Peyer's patch (tissue), 4 donors: ENCODE data around the gene HYKK. TPM values are rescaled to one million over a fixed set of nuclear protein-coding genes. Genes with fewer than 3 reads are reported as not detected.
A peak's percentile ranks its signal among the peaks of the same experiment; 100 is the strongest.

Experiments used
- DNase-seq, 3 donors: peaks; one replicate each; pipeline ENCODE4 v3.0.0-alpha.2; 2017 to 2019
- H3K27ac ChIP-seq, 4 donors: fragments of 200-600 bp; sonication (generic); one replicate each; pipeline ENCODE4 v1.5.1; 2016 to 2019
- H3K27me3 ChIP-seq, 2 donors: fragments of 200-600 bp; sonication (generic); one replicate each; pipeline ENCODE4 v1.5.1; 2019
- H3K36me3 ChIP-seq, 3 donors: fragments of 200-600 bp; sonication (generic); one replicate each; pipeline ENCODE4 v1.5.1; 2016 to 2019
- H3K4me1 ChIP-seq, 4 donors: fragments of 200-600 bp; sonication (generic); one replicate each; pipeline ENCODE4 v1.5.1; 2016 to 2019
- H3K4me3 ChIP-seq, 4 donors: fragments of 200-600 bp; sonication (generic); 1 replicate in 3 of 4; 2 replicates in 1 of 4; pipeline ENCODE4 v1.5.1; 2016 to 2019; ENCODE audit warnings: mild to moderate bottlenecking in 1 of 4
- H3K9me3 ChIP-seq, 4 donors: fragments of 200-600 bp; sonication (generic); one replicate each; pipeline ENCODE4 v1.5.1; 2016 to 2019; ENCODE audit warnings: mild to moderate bottlenecking in 1 of 4
- CTCF ChIP-seq, 6 experiments: fragments of 450-650 bp in 4 of 6; fragments of 200-600 bp in 2 of 6; sonication (generic) in 1 of 6; IDR thresholded peaks; one replicate each; pipeline ENCODE4 v1.5.1; 2017 to 2019; ENCODE audit warnings: antibody characterized with exemption in 6 of 6, mild to moderate bottlenecking in 3 of 6, moderate library complexity in 1 of 6
- POLR2A ChIP-seq, 2 donors: fragments of 450-650 bp; IDR thresholded peaks; one replicate each; pipeline ENCODE4 v1.5.1; 2017; ENCODE audit warnings: antibody characterized with exemption in 2 of 2, mild to moderate bottlenecking in 2 of 2, moderate library complexity in 2 of 2
- total RNA-seq, 4 donors: library from RNA; depleted of rRNA; stranded (reverse); fragments of >200 nt; gene quantifications; one replicate each; pipeline ENCODE4 v1.1.0, GENCODE V29; 2016

The HYKK gene
- total RNA-seq, 4 donors from 2014 or later: 12.4 to 32.9 (median 26.8) TPM

DNA sequence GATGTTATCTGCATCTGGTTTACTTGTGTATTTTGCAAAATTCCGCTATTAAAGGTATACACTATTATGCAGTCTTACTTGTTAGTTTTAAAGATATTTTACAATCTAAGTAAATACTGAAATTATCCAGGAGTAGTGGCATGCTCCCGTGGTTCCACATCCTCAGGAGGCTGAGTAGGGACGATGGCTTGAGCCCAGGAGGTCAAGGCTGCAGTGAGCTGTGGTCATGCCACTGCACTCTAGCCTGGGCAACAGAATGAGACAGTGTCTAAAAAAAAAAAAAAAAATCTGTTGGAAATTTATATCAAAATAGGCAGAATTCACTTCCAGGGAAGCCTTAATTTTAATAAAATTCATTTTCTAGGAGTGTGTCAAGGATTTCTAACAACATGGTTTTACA, 27.7 kb upstream of the HYKK start:
- DNase-seq: no peak
- Histone ChIP-seq H3K36me3 (peaks cover 0 to 74% (median 0%) of the 10 kb centered on the region in 3 donors), H3K27ac (no peak overlapping the region), H3K4me3 (no peak overlapping the region), H3K27me3 (no peaks in the 10 kb centered on the region), H3K4me1 (no peaks in the 10 kb centered on the region), H3K9me3 (no peaks in the 10 kb centered on the region)
- no peak for TF ChIP-seq POLR2A (IDR thresholded peaks at IDR 0.05)
- TF ChIP-seq CTCF (IDR thresholded peaks at IDR 0.05): no peak

- Histone ChIP-seq H3K4me3 (no peak overlapping the region), H3K27me3 (no peaks in the 10 kb centered on the region), H3K36me3 (peaks cover 0 to 78% (median 0%) of the 10 kb centered on the region in 3 donors), H3K27ac (no peak overlapping the region), H3K4me1 (no peaks in the 10 kb centered on the region), H3K9me3 (no peaks in the 10 kb centered on the region)
- no peak for TF ChIP-seq POLR2A (IDR thresholded peaks at IDR 0.05)
- TF ChIP-seq CTCF (IDR thresholded peaks at IDR 0.05): no peak
- no peak for DNase-seq
These were observed 25.5 kb upstream of the HYKK start for GRCh38 chr15:78481917-78482316.

- H3K4me1 ChIP-seq: no peaks in the 10 kb centered on the region
- H3K4me3 ChIP-seq: no peak overlapping the region
- no peaks in the 10 kb centered on the region for H3K9me3 ChIP-seq
- no peak for TF ChIP-seq CTCF (IDR thresholded peaks at IDR 0.05)
- no peak for TF ChIP-seq POLR2A (IDR thresholded peaks at IDR 0.05)
- H3K36me3 ChIP-seq: peaks cover 0 to 97% (median 0%) of the 10 kb centered on the region in 3 donors
- H3K27me3 ChIP-seq: no peaks in the 10 kb centered on the region
- no peak overlapping the region for H3K27ac ChIP-seq
- no peak for DNase-seq
These were observed 14.5 kb upstream of the HYKK start for GRCh38 chr15:78492872-78493271.

DNA sequence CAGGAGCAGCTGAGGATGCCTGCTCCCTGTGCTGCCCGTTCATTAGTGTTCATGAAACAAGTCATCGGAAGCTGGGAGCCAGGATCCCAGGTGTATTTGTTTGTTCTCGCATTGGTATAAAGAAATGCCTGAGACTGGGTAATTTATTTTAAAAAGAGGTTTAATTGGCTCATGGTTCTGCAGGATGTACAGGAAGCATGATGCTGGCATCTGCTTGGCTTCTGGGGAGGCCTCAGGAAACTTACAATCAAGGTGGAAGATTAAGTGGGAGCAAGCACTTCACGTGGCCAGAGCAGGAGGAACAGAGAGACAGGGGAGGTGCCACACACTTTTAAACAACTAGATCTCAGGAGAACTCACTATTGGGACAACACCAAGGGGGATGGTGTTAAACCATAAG, 5.5 kb upstream of the HYKK start:
- Histone ChIP-seq H3K4me1 (no peaks in the 10 kb centered on the region), H3K36me3 (peaks cover 0 to 38% (median 0%) of the 10 kb centered on the region in 3 donors), H3K9me3 (no peaks in the 10 kb centered on the region), H3K4me3 (no peak overlapping the region), H3K27me3 (no peaks in the 10 kb centered on the region), H3K27ac (no peak overlapping the region)
- no peak for TF ChIP-seq CTCF (IDR thresholded peaks at IDR 0.05)
- no peak for DNase-seq

DNA sequence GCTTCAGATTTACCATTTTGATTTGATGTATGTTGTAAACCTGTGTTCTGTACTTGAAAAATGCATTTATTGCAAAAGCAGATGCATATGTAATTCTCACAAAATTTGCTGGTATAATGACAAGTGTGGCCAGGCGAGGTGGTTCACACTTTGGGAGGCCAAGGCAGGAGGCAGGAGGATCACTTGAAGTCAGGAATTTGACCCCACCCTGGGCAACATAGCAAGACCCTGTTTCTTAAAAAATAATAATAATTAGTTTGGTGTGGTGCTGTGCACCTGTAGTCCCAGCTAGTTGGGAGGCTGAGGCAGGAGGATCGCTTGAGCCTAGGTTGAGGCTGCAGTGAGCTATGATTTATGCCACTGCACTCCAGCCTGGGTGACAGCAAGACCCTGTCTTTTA, 4.7 kb upstream of the HYKK start:
- no peak for DNase-seq
- no peak for TF ChIP-seq CTCF (IDR thresholded peaks at IDR 0.05)
- TF ChIP-seq POLR2A (IDR thresholded peaks at IDR 0.05): no peak
- peaks cover 0 to under 1% (median 0%) of the 10 kb centered on the region in 4 donors for H3K4me1 ChIP-seq
- no peak overlapping the region for H3K27ac ChIP-seq
- H3K36me3 ChIP-seq: peaks cover 0 to 30% (median 0%) of the 10 kb centered on the region in 3 donors
- H3K4me3 ChIP-seq: no peak overlapping the region
- H3K27me3 ChIP-seq: no peaks in the 10 kb centered on the region
- H3K9me3 ChIP-seq: no peaks in the 10 kb centered on the region

GRCh38 chr15:78507831-78508160, 419 bp downstream of the HYKK start:
- Histone ChIP-seq H3K9me3 (no peaks in the 10 kb centered on the region), H3K4me1 (peaks cover 0 to 7% (median 0%) of the 10 kb centered on the region in 4 donors), H3K36me3 (no peaks in the 10 kb centered on the region), H3K27me3 (no peaks in the 10 kb centered on the region), H3K4me3 (peak overlapping the region; percentile 59 to 94 (median 68)), H3K27ac (peak overlapping the region; percentile 62 to 83 (median 73))
- TF ChIP-seq POLR2A (IDR thresholded peaks at IDR 0.05) (no peak), CTCF (IDR thresholded peaks at IDR 0.05) (no peak)
- no peak for DNase-seq
